Hematopoietic multipotent progenitor cell treated with erythropoietin and hydrocortisone succinate and interleukin-3 and kit ligand, for 15 days (in vitro differentiated cells): ENCODE measurements around the gene PITX1.

ENCODE experiments used
- DNase-seq: peaks from one replicate; pipeline ENCODE4 v3.0.0-alpha.2; 2015; ENCODE audit warnings: low spot score

The PITX1 gene

GRCh38 chr5:135041145-135041587 lies 7.1 kb upstream of the PITX1 start:
- no peak for DNase-seq

GRCh38 chr5:135040333-135041144 lies 6.5 kb upstream of the PITX1 start:
- DNase-seq, result no peak

GRCh38 chr5:135040034-135040332 lies 6.0 kb upstream of the PITX1 start:
- no peak for DNase-seq

- DNase-seq, result no peak
Observed at GRCh38 chr5:135039271-135040033, 5.4 kb upstream of the PITX1 start.

- DNase-seq, result no peak
Observed at GRCh38 chr5:135038813-135039270, 4.8 kb upstream of the PITX1 start.

GRCh38 chr5:135038205-135038812 lies 4.3 kb upstream of the PITX1 start:
- no peak for DNase-seq

- DNase-seq, result no peak
Observed at GRCh38 chr5:135037519-135038204, 3.6 kb upstream of the PITX1 start.

- DNase-seq, result no peak
Observed at GRCh38 chr5:135036405-135036804, 2.4 kb upstream of the PITX1 start.

- DNase-seq, result no peak
Observed at GRCh38 chr5:135035678-135036030, 1.6 kb upstream of the PITX1 start.

- no peak for DNase-seq
Observed at GRCh38 chr5:135034963-135035677, 1.1 kb upstream of the PITX1 start.

- DNase-seq, result peak; percentile 15
Observed at GRCh38 chr5:135034236-135034962, 371 bp upstream of the PITX1 start.

GRCh38 chr5:135032999-135033861 lies 798 bp downstream of the PITX1 start:
- no peak for DNase-seq

GRCh38 chr5:135032695-135032998 lies 1.4 kb downstream of the PITX1 start:
- DNase-seq, result no peak

GRCh38 chr5:135031813-135032694 lies 2.0 kb downstream of the PITX1 start:
- no peak for DNase-seq

- DNase-seq, result no peak
Observed at GRCh38 chr5:135030956-135031812, 2.8 kb downstream of the PITX1 start.

- DNase-seq, result no peak
Observed at GRCh38 chr5:135030123-135030955, 3.7 kb downstream of the PITX1 start.

GRCh38 chr5:135029477-135030122 lies 4.4 kb downstream of the PITX1 start:
- DNase-seq, result no peak
